Neuronal stem cell (in vitro differentiated cells): Measurements from ENCODE around the gene FIGN.

Source experiments
- DNase-seq: peaks from one replicate; pipeline ENCODE4 v3.0.0-alpha.2; 2013; ENCODE audit warnings: low spot score
- H2AFZ ChIP-seq: one replicate; pipeline ENCODE4 v1.6.1; 2013; ENCODE audit warnings: mild to moderate bottlenecking, low read length, inconsistent platforms
- H2AK5ac ChIP-seq: 2 replicates; pipeline ENCODE4 v1.6.1; 2013; ENCODE audit warnings: low read depth, mild to moderate bottlenecking, inconsistent platforms, low read length, moderate library complexity, mixed read lengths
- H2BK120ac ChIP-seq: 2 replicates; pipeline ENCODE4 v1.6.1; 2013; ENCODE audit warnings: low read depth, mild to moderate bottlenecking, inconsistent platforms, low read length, moderate library complexity, mixed read lengths
- H2BK12ac ChIP-seq: one replicate; pipeline ENCODE4 v1.6.1; 2013; ENCODE audit warnings: low read length, inconsistent platforms
- H2BK15ac ChIP-seq: 2 replicates; pipeline ENCODE4 v1.6.1; 2013; ENCODE audit warnings: mild to moderate bottlenecking, low read length, inconsistent platforms, mixed read lengths
- H2BK5ac ChIP-seq: one replicate; pipeline ENCODE4 v1.6.1; 2013; ENCODE audit warnings: inconsistent platforms, mild to moderate bottlenecking, low read length, moderate library complexity
- H3K14ac ChIP-seq: one replicate; pipeline ENCODE4 v1.6.1; 2013; ENCODE audit warnings: low read length, inconsistent platforms
- H3K18ac ChIP-seq: 2 replicates; pipeline ENCODE4 v1.6.1; 2013; ENCODE audit warnings: low read length, inconsistent platforms
- H3K23ac ChIP-seq: 2 replicates; pipeline ENCODE4 v1.6.1; 2013; ENCODE audit warnings: low read depth, mild to moderate bottlenecking, mixed read lengths, low read length, inconsistent platforms; ENCODE audit not compliant: poor library complexity
- H3K27ac ChIP-seq: replicated peaks from 3 replicates; pipeline ENCODE4 v1.5.1; 2013; ENCODE audit warnings: low read length, inconsistent platforms
- H3K27me3 ChIP-seq, 3 experiments: 2 replicates each; pipeline ENCODE4 v1.6.1; 2013; ENCODE audit warnings: low read length in 3 of 3, mild to moderate bottlenecking in 2 of 3, inconsistent platforms in 1 of 3, low read depth in 1 of 3, mixed read lengths in 1 of 3, moderate library complexity in 1 of 3; ENCODE audit not compliant: control insufficient read depth in 3 of 3, insufficient read depth in 3 of 3
- H3K36me3 ChIP-seq, 2 donors: replicated peaks in 1 of 2; 2 replicates each; pipeline ENCODE4 v1.6.1; 2013; ENCODE audit warnings: low read length in 2 of 2; ENCODE audit not compliant: control insufficient read depth in 2 of 2, insufficient read depth in 2 of 2
- H3K4ac ChIP-seq: 2 replicates; pipeline ENCODE4 v1.6.1; 2013; ENCODE audit warnings: inconsistent platforms, mild to moderate bottlenecking, low read length, moderate library complexity
- H3K4me1 ChIP-seq, 2 donors: 1 replicate in 1 of 2; 2 replicates in 1 of 2; pipeline ENCODE4 v1.6.1; 2013; ENCODE audit warnings: low read length in 2 of 2, low read depth in 1 of 2; ENCODE audit not compliant: control insufficient read depth in 2 of 2, insufficient read depth in 1 of 2
- H3K4me2 ChIP-seq: one replicate; pipeline ENCODE4 v1.6.1; 2013; ENCODE audit warnings: mild to moderate bottlenecking, low read length, inconsistent platforms; ENCODE audit not compliant: insufficient read depth, poor library complexity, severe bottlenecking
- H3K4me3 ChIP-seq, 2 donors: 2 replicates each; pipeline ENCODE4 v1.5.1; 2013; ENCODE audit warnings: low read length in 2 of 2, mild to moderate bottlenecking in 2 of 2, inconsistent platforms in 1 of 2, moderate library complexity in 1 of 2
- H3K79me1 ChIP-seq: one replicate; pipeline ENCODE4 v1.6.1; 2013; ENCODE audit warnings: low read depth, mild to moderate bottlenecking, inconsistent platforms, low read length, moderate library complexity
- H3K9ac ChIP-seq: one replicate; pipeline ENCODE4 v1.6.1; 2013; ENCODE audit warnings: mild to moderate bottlenecking, low read depth, low read length, inconsistent platforms; ENCODE audit not compliant: poor library complexity
- H3K9me3 ChIP-seq, 2 donors: replicated peaks in 1 of 2; 2 replicates each; pipeline versions ENCODE3 to v1.6.1; 2013; ENCODE audit warnings: low read length in 2 of 2, mild to moderate bottlenecking in 2 of 2, inconsistent platforms in 1 of 2, low read depth in 1 of 2, mixed read lengths in 1 of 2, moderate library complexity in 1 of 2; ENCODE audit not compliant: control insufficient read depth in 2 of 2, insufficient read depth in 1 of 2
- H4K8ac ChIP-seq: one replicate; pipeline ENCODE4 v1.6.1; 2013; ENCODE audit warnings: low read depth, mild to moderate bottlenecking, inconsistent platforms, low read length, moderate library complexity
- H4K91ac ChIP-seq: one replicate; pipeline ENCODE4 v1.6.1; 2013; ENCODE audit warnings: low read length, low read depth, mild to moderate bottlenecking, inconsistent platforms; ENCODE audit not compliant: poor library complexity
- WGBS, 2 donors: extraction: QIAGEN DNeasy Blood & Tissue Kit; methylation state at CpG; one replicate each; pipeline ENCODE4 v1.1.7; 2013; ENCODE audit warnings: missing lambda C conversion rate in 2 of 2, mixed read lengths in 1 of 2; ENCODE audit not compliant: insufficient read length in 2 of 2, insufficient replicate concordance in 1 of 2; ENCODE audit errors: extremely low coverage in 2 of 2; 5-methylcytosine and 5-hydroxymethylcytosine counted together

The FIGN gene

DNA sequence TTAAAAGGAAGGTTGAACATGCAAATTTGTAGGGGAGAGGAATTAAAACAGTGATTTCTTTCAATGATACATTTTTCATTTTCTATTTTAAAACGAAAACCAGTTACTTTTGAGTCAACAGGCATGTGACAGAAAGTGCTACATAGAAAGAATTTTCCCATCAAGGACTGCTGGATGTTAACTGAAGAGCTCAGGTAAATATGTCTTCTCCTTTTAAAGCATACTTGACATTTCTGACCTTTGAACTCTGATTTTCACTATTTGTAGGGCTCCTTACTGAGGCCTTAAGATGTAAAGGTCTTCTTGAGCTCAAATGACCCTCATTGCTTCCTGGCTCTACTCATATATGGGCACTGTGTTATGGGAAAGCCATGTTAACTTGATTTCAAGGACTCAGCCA is 32.4 kb downstream of the FIGN start:
- H3K14ac ChIP-seq, result no peak overlapping the region
- H3K4me3 ChIP-seq, result no peak overlapping the region
- no peak overlapping the region for H3K4ac ChIP-seq
- no peak overlapping the region for H2BK12ac ChIP-seq
- H2BK120ac ChIP-seq, result no peak overlapping the region
- H3K18ac ChIP-seq, result no peak overlapping the region
- DNase-seq, result no peak
- peak overlapping the region; percentile 50 for H3K27ac ChIP-seq
- H4K8ac ChIP-seq, result no peak overlapping the region
- no peaks in the 10 kb centered on the region for H3K79me1 ChIP-seq
- no peak overlapping the region for H2AK5ac ChIP-seq
- no peak overlapping the region for H4K91ac ChIP-seq
- peaks cover 8 to 12% of the 10 kb centered on the region in 2 donors for H3K4me1 ChIP-seq
- H2BK5ac ChIP-seq, result no peak overlapping the region
- H3K9ac ChIP-seq, result no peak overlapping the region
- no peak overlapping the region for H3K23ac ChIP-seq
- peaks cover 0 to 5% of the 10 kb centered on the region in 2 donors for H3K36me3 ChIP-seq
- no peaks in the 10 kb centered on the region for H3K9me3 ChIP-seq
- H3K4me2 ChIP-seq, result no peak overlapping the region
- no peak overlapping the region for H2AFZ ChIP-seq
- no peaks in the 10 kb centered on the region for H3K27me3 ChIP-seq
- WGBS, 2 donors, result no CpG with 5 or more reads among the region's 1 CpG
- H2BK15ac ChIP-seq, result no peak overlapping the region

DNA sequence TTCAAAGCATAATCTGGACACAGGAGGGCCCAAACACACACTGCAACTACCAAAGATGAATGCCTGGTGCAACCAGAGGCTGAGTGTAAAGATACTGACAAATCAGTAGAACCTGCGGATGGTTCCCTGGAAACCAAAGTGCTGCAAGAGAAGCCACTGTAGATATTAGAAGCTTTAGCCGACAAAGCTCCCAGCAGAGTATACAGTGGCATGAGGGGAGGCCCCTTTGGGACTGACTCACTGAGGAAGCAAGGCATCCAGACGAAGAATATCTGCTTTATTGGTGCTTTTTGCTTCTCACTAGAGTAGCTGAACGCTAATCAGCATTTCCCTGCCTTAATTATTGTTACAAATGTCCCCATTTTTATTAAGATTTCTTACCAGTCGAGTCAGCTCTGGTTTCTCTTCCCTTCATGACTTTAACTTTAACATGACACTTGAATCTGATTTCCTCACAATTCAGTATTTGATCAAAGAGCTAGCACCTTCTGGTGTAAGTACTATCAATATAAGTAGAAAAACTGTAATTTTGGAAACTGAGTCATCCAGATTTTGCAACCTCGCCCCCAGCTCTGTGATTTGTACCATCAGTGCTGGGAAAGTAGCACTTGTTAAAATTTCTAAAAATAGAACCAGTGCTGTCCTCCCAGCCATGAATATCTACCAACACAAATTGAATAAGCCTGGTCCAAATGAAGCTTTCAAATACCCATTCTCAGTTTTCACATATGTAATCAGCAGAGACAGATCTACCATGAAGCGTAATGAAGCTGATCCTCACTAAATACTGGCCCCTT is 34.2 kb downstream of the FIGN start:
- no peak overlapping the region for H3K4ac ChIP-seq
- no CpG with 5 or more reads among the region's 7 CpGs for WGBS, 2 donors
- peaks cover 9 to 21% of the 10 kb centered on the region in 2 donors for H3K4me1 ChIP-seq
- no peak overlapping the region for H3K4me2 ChIP-seq
- H3K27me3 ChIP-seq, result no peaks in the 10 kb centered on the region
- H3K79me1 ChIP-seq, result peaks cover 3% of the 10 kb centered on the region
- no peak overlapping the region for H3K27ac ChIP-seq
- peaks cover 2 to 10% of the 10 kb centered on the region in 2 donors for H3K36me3 ChIP-seq
- no peak overlapping the region for H2BK120ac ChIP-seq
- no peak for DNase-seq
- no peak overlapping the region for H2AFZ ChIP-seq
- no peak overlapping the region for H3K23ac ChIP-seq
- H3K14ac ChIP-seq, result no peak overlapping the region
- no peak overlapping the region for H2BK12ac ChIP-seq
- no peak overlapping the region for H2BK5ac ChIP-seq
- H2AK5ac ChIP-seq, result no peak overlapping the region
- H3K18ac ChIP-seq, result no peak overlapping the region
- H3K9ac ChIP-seq, result no peak overlapping the region
- H4K91ac ChIP-seq, result no peak overlapping the region
- H3K9me3 ChIP-seq, result no peaks in the 10 kb centered on the region
- no peak overlapping the region for H2BK15ac ChIP-seq
- H3K4me3 ChIP-seq, result no peak overlapping the region
- no peak overlapping the region for H4K8ac ChIP-seq

DNA sequence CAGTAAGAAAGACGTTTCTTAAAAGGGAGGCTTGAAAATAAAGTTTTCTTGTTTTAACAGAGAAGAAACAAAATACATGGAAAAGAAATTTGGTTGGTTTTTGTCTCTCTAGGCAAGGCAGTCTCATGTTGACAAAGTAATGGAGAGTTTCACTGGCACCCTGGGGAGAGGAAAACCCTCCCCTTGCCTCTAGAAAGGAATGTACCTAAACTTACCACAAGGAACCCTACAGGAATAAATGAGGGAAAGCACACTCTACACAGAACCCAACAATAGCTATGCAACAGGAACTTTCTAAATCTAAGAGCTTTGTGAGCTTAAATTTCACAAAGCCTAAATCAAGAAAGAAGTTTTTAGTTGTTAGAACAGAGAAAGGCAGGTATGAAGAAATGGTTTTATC is 37.0 kb downstream of the FIGN start:
- H4K91ac ChIP-seq, result no peak overlapping the region
- H2AK5ac ChIP-seq, result no peak overlapping the region
- H3K27ac ChIP-seq, result peak overlapping the region; percentile 77
- H3K4me1 ChIP-seq, result peaks cover 9 to 30% of the 10 kb centered on the region in 2 donors
- no peak overlapping the region for H3K23ac ChIP-seq
- H3K4me2 ChIP-seq, result no peak overlapping the region
- peaks cover 4% of the 10 kb centered on the region for H3K79me1 ChIP-seq
- no peak overlapping the region for H2BK5ac ChIP-seq
- H3K4me3 ChIP-seq, result no peak overlapping the region
- no peak overlapping the region for H3K14ac ChIP-seq
- H2AFZ ChIP-seq, result no peak overlapping the region
- WGBS, 2 donors, result no CpG with 5 or more reads among the region's 1 CpG
- H3K18ac ChIP-seq, result no peak overlapping the region
- H3K9ac ChIP-seq, result no peak overlapping the region
- H3K27me3 ChIP-seq, result no peaks in the 10 kb centered on the region
- no peak overlapping the region for H2BK12ac ChIP-seq
- H3K9me3 ChIP-seq, result no peaks in the 10 kb centered on the region
- no peak overlapping the region for H2BK15ac ChIP-seq
- peaks cover 2 to 4% of the 10 kb centered on the region in 2 donors for H3K36me3 ChIP-seq
- H3K4ac ChIP-seq, result no peak overlapping the region
- no peak overlapping the region for H2BK120ac ChIP-seq
- DNase-seq, result peak; percentile 58
- H4K8ac ChIP-seq, result no peak overlapping the region

- Histone ChIP-seq H3K18ac (no peak overlapping the region), H3K4me3 (no peak overlapping the region), H2AK5ac (no peak overlapping the region), H3K9me3 (no peaks in the 10 kb centered on the region), H2BK15ac (no peak overlapping the region), H3K9ac (no peak overlapping the region), H3K14ac (no peak overlapping the region), H4K91ac (no peak overlapping the region), H3K4me2 (peak overlapping the region; percentile 26), H2AFZ (no peak overlapping the region), H2BK5ac (no peak overlapping the region), H3K4me1 (peaks cover 9 to 29% of the 10 kb centered on the region in 2 donors), H3K23ac (no peak overlapping the region), H2BK120ac (no peak overlapping the region), H3K27me3 (no peaks in the 10 kb centered on the region), H3K79me1 (peaks cover 4% of the 10 kb centered on the region), H2BK12ac (no peak overlapping the region), H3K4ac (no peak overlapping the region), H4K8ac (no peak overlapping the region), H3K36me3 (peaks cover 2 to 4% of the 10 kb centered on the region in 2 donors), H3K27ac (peak overlapping the region; percentile 77)
- DNase-seq, result no peak
- WGBS, 2 donors, result no CpG with 5 or more reads among the region's 5 CpGs
Measured at GRCh38 chr2:163697846-163698637, 37.8 kb downstream of the FIGN start.
